Measurements from ENCODE around the gene BTRC. TPM values are rescaled to one million over a fixed set of nuclear protein-coding genes. Genes with fewer than 3 reads are reported as not detected.

Gene BTRC
- total RNA-seq, 1 donor from 2014 or later, result 27.5 TPM

DNA sequence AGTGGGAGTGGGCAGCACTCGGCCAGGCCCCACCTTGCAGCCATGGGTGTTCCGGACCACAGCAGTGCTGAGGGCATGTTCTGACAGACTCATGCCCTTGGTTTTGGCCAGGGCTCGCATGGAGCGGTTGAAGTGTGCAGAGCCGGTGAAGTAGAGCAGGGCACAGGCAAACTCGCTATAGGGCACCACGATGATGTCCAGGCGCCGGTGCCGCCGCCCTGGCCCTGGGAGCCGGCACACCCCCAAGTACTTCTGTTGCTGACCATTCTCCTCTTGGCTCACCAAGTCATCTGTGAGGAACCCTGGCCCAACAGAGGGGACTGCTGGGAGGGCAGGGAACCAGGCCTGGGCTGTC, 225.5 kb downstream of the BTRC start:
- Mint-ChIP-seq H3K27me3 (ENCODE audit: unreplicated experiment) (peaks cover 10% of the 10 kb centered on the region), H3K4me3 (ENCODE audit: unreplicated experiment) (no peak overlapping the region), H3K4me1 (ENCODE audit: unreplicated experiment) (no peaks in the 10 kb centered on the region), H3K9me3 (ENCODE audit: unreplicated experiment) (no peaks in the 10 kb centered on the region), H3K36me3 (ENCODE audit: low read depth, unreplicated experiment) (peaks cover 13% of the 10 kb centered on the region), H3K27ac (ENCODE audit: unreplicated experiment) (no peak overlapping the region)
- no peak for DNase-seq (ENCODE audit: low spot score)
- TF ChIP-seq, protein P1, sequence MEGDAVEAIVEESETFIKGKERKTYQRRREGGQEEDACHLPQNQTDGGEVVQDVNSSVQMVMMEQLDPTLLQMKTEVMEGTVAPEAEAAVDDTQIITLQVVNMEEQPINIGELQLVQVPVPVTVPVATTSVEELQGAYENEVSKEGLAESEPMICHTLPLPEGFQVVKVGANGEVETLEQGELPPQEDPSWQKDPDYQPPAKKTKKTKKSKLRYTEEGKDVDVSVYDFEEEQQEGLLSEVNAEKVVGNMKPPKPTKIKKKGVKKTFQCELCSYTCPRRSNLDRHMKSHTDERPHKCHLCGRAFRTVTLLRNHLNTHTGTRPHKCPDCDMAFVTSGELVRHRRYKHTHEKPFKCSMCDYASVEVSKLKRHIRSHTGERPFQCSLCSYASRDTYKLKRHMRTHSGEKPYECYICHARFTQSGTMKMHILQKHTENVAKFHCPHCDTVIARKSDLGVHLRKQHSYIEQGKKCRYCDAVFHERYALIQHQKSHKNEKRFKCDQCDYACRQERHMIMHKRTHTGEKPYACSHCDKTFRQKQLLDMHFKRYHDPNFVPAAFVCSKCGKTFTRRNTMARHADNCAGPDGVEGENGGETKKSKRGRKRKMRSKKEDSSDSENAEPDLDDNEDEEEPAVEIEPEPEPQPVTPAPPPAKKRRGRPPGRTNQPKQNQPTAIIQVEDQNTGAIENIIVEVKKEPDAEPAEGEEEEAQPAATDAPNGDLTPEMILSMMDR (IDR thresholded peaks at IDR 0.05; ENCODE audit: unreplicated experiment), result no peak

DNA sequence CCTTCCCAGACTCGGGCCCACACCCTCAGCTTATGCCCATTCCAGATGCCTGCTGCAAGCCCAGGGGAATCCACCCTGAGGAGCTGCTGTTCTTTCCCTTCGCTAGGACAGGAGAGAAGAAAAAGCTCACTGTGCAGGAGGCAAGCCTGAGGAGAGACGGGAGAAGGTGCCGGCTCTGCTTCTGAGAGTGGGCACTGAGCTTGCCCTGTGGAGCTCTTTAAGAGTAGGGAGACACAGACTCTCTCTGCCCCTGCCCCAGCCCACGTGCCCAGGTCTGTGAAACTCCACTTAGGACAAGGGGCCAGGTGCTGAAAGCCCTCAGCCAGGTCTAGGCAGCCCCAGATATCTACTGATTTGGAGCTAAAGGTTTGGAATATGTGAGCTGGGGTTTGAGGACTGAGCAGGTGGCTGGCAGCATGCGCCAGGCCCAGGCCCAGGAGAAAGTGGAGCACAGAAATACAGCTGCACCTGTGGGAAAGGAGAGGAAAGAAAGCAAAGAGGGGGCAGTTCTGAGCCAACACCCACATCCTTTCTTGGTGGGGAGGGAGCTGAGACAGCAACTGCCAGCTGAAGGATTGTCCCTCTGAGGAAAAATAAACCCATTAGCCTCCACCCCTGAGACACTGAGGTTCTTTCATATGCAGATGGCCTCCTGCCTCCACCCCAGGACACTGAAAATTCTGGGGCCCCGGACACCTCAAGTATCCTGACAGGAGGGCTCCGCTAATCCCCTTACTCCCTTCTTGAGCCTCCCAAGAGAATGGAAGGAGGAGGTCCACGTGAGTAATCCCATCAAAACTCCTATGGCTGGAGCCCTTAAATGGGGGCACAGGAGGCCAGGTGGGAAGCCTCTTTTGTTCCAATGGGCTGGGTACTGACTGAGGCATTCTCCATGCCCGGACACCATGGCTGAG, 226.8 kb downstream of the BTRC start:
- peaks cover 10% of the 10 kb centered on the region for H3K27me3 Mint-ChIP-seq (ENCODE audit: unreplicated experiment)
- no peaks in the 10 kb centered on the region for H3K4me1 Mint-ChIP-seq (ENCODE audit: unreplicated experiment)
- H3K36me3 Mint-ChIP-seq (ENCODE audit: low read depth, unreplicated experiment), result peaks cover 14% of the 10 kb centered on the region
- H3K27ac Mint-ChIP-seq (ENCODE audit: unreplicated experiment), result no peak overlapping the region
- no peak for DNase-seq (ENCODE audit: low spot score)
- H3K9me3 Mint-ChIP-seq (ENCODE audit: unreplicated experiment), result no peaks in the 10 kb centered on the region
- TF ChIP-seq, protein P1 (IDR thresholded peaks at IDR 0.05; ENCODE audit: unreplicated experiment), result no peak
- no peak overlapping the region for H3K4me3 Mint-ChIP-seq (ENCODE audit: unreplicated experiment)

DNA sequence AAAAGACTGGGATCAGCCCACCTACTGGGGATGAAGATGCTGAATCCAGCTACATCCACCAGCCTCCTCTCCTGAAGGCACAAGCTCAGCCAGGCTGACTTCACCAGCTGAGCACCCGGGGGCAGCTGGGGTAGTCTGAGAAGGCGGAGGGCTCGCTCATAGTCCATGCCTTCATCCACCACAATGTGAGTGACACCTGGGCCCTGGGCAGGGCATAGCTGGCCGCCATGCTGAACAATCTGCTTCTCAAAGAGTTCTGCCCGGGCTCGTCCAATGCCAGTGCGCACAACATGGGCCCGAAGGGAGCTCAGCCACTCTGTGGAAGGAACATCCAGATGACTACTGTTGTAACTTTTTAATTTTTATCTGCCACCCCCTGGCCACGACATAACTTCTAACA, 231.9 kb downstream of the BTRC start:
- H3K4me3 Mint-ChIP-seq (ENCODE audit: unreplicated experiment), result peak overlapping the region; percentile 13

DNA sequence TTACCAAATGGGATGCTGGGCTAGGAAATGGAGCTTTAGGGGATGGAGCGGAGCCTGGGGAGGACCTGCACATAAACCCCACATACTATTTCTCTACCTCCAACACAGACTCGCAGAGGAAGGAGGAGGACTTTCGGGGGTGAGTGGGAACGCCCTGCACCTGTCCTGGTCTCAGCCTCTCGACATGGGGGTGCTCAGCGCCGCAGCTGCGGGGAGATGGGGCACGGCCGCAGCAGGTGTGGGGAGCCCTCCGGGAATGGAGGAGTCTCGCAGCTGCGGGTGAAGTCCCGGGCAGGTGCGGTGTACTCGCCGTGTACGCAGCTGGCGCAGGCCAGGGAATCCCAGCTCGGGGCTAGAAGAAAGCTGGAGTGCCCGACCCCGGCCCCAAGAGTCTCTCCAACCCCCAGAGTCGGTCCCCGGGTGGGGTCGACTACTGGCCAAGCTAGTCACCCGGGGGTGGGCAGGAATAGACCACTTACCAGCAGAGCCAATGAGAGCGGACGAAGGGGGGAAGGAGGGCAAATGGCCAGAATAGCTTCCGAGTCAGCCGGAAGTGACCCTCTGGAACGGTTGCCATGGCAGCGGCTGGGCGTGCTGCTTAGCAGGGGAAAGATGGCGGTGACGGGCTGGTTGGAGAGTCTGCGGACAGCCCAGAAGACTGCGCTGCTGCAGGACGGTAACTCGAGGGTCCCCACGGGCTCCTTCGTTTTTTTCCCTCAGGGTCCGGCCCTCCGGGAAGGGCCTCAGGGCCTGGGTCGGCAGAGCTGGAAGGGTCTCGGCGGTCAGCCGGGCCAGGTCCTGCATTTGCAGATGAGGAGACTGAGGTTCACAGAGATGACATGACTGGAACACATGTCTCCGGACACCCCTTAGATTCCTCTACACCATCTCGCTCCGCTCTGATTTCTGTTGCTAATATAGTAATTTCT, 234.0 kb downstream of the BTRC start, which contains the start of the genes DPCD and POLL:
Gene DPCD (plus strand): TSS at position 597 of the 929 bp plus-strand sequence. CDS start 16 bp downstream, at position 613.
Gene POLL (minus strand): TSS at position 533 of the 929 bp plus-strand sequence. CDS start 897 bp downstream, outside the sequence.
- Mint-ChIP-seq H3K27me3 (ENCODE audit: unreplicated experiment) (peaks cover 6% of the 10 kb centered on the region), H3K4me1 (ENCODE audit: unreplicated experiment) (peaks cover 13% of the 10 kb centered on the region), H3K9me3 (ENCODE audit: unreplicated experiment) (no peaks in the 10 kb centered on the region), H3K36me3 (ENCODE audit: low read depth, unreplicated experiment) (peaks cover 4% of the 10 kb centered on the region), H3K4me3 (ENCODE audit: unreplicated experiment) (peak within 1 kb of the TSS; percentile 97), H3K27ac (ENCODE audit: unreplicated experiment) (peak within 1 kb of the TSS; percentile 75)
- DNase-seq (ENCODE audit: low spot score), result peak; percentile 93
- TF ChIP-seq, protein P1 (IDR thresholded peaks at IDR 0.05; ENCODE audit: unreplicated experiment), result no peak

More for the DNA sequence above, 231.9 kb downstream of the BTRC start:
- Mint-ChIP-seq H3K27me3 (ENCODE audit: unreplicated experiment) (peaks cover 9% of the 10 kb centered on the region), H3K27ac (ENCODE audit: unreplicated experiment) (peak overlapping the region; percentile 20), H3K36me3 (ENCODE audit: low read depth, unreplicated experiment) (peaks cover 4% of the 10 kb centered on the region), H3K9me3 (ENCODE audit: unreplicated experiment) (no peaks in the 10 kb centered on the region), H3K4me1 (ENCODE audit: unreplicated experiment) (peaks cover 13% of the 10 kb centered on the region)
- DNase-seq (ENCODE audit: low spot score), result no peak
- TF ChIP-seq, protein P1 (IDR thresholded peaks at IDR 0.05; ENCODE audit: unreplicated experiment), result no peak
